Lower leg skin (tissue), 3 donors: ENCODE measurements around the gene APOL2.
"Not testable (repeated sequence)": the region's sequence is repeated elsewhere in the genome, so short reads cannot be mapped to it uniquely, and the experiment has no call there.

ENCODE experiments used
- CTCF ChIP-seq, 3 donors: fragments of 450-650 bp; IDR thresholded peaks; one replicate each; pipeline ENCODE4 v1.5.1; 2016; ENCODE audit warnings: antibody characterized with exemption in 3 of 3, mild to moderate bottlenecking in 3 of 3, moderate library complexity in 2 of 3
- POLR2A ChIP-seq, 2 donors: fragments of 450-650 bp; IDR thresholded peaks; one replicate each; pipeline ENCODE4 v1.6.1; 2016 to 2017; ENCODE audit warnings: antibody characterized with exemption in 2 of 2, mild to moderate bottlenecking in 1 of 2, moderate library complexity in 1 of 2

GRCh38 chr22:36203441-36203840, 35.9 kb downstream of the APOL2 start:
- not testable (repeated sequence) for TF ChIP-seq CTCF, POLR2A (IDR thresholded peaks at IDR 0.05)
